GM21381 (cell line): Measurements from ENCODE around the gene EIF2S1.
A peak's percentile ranks its signal among the peaks of the same experiment; 100 is the strongest.
"Not testable (repeated sequence)": the region's sequence is repeated elsewhere in the genome, so short reads cannot be mapped to it uniquely, and the experiment has no call there.

ENCODE experiments used
- ATAC-seq: cut with Tn5 transposase; IDR thresholded peaks from one replicate; pipeline ENCODE4 v1.9.1; 2021; ENCODE audit warnings: mild to moderate bottlenecking, moderate library complexity; ENCODE audit not compliant: unreplicated experiment

The EIF2S1 gene

DNA sequence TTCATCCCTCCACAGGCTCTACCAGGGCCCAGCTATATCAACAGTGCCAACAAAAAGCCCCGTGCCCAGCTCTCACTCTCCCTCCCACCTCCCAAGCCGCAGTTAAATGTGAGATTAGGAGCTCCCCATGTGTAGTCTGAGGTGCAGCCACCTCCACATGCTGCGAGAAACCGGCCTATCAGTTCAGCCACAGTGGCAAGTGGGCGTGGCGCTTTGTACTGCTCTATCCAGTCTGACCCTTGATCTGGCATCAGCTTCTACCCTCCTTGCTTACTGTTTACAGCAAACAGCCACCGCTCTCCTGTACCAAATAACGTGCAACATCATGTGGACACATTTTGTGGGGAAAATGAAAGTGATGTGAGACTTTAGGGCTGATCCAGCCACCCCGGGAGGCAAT, 50.2 kb downstream of the EIF2S1 start:
- no peak for ATAC-seq

DNA sequence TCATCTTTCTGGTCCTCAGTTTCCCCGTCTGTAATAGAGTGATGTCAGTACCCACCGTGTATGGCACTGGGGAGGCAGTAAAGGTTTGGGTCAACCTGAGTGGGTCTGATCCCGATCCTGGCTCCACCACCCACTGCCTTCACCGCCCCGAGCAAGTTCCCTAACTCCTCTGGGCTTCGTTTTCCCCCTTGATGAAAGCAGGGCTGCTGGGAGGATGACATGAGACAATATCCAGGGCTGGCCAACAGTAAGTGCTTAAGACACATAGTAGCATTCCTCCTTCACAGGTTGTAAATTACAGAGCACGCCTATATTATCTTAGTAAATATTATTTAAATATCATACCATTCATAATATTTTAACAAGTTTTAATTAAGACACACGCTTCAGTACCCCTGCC, 51.2 kb downstream of the EIF2S1 start:
- no peak for ATAC-seq

- no peak for ATAC-seq
These were observed 51.8 kb downstream of the EIF2S1 start, which contains the start of gene PLEK2 for GRCh38 chr14:67411820-67412421. Gene PLEK2 (minus strand): TSS chr14:67412165. CDS start chr14:67412059, 106 bp downstream.

DNA sequence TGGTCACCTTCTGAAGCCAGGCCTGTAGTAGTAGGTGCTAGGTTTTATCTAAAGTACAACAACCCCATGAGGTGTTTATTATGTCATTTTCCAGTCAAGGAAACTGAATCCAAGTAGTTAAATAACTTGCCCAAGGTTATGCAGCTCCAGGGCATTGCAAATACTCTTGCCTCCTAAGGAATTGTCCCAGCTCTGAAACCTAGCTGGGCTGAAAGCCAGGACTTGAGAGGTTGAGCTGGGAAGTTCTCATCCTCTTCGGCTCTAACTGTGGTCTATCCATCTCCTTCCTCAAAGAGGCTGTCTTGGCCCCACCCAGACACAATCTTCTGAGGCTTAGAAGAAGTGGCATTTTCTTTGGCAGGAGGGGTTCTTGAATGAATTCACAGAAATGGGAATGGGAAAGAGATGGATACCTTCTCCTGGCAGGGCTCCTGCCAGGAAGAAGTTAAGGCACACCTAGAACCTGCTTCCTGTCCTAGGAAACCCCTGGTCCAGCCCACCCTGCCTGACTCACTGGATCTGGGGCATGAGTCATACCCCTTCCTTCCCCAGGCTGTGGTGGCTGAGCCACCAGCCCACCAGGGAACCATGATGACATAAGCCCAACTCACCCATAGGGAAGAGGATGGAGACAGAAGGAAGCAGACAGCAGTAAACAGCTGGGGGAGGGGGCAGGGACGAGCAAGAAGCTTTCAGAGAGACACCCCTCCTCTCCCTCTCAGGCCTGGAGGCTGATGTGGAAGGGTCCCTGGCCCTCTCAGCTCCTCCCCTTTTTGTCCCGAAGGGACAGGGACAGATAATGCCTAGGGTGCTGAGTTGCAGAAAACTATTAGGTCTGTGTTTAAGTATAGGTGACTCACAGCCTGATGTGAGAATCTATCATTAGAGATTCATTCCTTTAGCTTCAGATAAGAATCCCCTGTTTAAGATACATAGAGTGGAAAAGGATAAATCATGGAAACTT, 54.0 kb downstream of the EIF2S1 start:
- no peak for ATAC-seq

GRCh38 chr14:67415610-67416009, 55.5 kb downstream of the EIF2S1 start:
- ATAC-seq: not testable (repeated sequence)

GRCh38 chr14:67416085-67416484, 56.0 kb downstream of the EIF2S1 start:
- no peak for ATAC-seq

GRCh38 chr14:67416810-67417209, 56.7 kb downstream of the EIF2S1 start:
- no peak for ATAC-seq

DNA sequence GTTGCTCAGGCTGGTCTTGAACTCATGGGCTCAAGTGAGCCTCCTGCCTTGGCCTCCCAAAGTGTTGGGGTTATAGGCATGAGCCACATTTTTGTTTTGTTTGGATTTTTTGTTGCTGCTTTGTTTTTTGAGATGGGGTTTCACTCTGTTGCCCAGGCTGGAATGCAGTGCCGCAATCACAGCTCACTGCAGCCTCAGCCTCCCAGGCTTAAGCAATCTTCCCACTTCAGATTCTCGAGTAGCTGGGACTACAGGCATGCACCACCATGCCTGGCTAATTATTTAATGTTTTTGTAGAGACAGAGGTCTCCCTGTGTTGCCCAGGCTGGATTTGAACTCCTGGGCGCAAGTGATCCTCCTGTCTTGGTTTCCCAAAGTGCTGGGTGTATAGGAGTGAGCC, 57.5 kb downstream of the EIF2S1 start:
- ATAC-seq: no peak

DNA sequence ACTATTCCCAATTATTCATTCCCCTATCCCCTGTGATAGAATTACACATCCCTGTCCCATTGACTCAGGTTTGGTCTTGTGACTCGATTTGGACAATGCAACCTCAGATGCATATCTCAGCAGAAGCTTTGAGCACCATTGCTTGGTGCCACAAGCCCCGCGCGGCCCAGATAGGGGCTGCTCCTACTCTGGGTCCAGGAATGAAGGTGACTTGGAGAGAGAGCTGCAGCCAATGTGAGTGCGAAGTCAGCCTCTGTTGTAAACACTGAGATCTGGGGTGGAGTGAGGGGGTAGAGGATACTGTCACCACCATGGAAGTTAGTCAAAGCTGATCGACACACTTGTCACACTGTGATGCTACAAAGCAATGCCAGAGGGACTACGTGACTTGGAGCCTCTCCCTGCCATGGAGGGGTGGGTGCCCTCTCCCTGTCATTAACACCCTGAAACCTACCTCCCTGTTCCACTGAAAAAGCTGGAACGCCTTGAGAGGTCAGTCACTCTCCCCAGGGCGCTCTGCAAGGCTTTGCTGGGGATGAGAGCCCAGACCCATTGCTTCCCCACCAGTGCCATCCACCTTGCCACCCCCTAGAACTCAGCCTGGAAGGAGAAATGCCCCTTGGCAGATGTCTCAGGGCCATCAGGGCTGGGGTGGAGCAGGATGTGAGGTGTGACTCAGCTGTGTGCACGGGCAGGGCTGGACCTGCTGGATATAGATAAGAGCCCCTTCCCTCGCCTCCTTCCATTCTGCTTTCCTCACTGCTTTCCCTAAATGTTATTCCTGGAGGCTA, 58.5 kb downstream of the EIF2S1 start:
- no peak for ATAC-seq

DNA sequence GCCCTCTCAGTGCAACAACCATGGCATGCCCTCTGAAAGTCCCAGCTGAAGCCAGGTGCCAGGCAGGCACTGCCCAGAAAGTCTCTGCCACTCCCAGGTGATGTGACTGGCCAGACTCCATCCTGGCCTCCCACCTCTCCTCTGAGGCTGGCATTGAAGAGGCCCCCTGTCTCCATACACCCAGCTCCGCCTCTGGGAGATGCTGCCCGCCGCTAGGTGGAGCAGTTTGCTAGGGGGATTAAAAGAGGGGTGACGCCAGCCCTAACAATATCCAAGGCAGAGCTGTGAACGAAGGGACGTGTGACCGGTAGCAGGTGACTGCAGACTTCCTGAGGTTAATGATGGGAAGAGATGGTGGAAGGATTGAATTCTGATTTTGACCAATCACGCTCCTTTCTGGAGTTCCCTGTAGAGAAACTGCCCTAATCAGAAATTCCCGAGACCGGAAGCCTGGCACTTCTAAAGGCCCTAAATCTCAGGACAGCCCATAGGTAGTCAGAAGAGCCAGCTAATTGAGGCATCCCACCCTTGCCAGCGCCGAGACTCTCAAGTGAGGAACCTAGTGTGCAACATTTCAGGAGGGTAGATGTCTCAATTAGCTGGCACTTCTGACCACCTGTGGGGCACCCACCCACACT, 60.1 kb downstream of the EIF2S1 start:
- no peak for ATAC-seq

DNA sequence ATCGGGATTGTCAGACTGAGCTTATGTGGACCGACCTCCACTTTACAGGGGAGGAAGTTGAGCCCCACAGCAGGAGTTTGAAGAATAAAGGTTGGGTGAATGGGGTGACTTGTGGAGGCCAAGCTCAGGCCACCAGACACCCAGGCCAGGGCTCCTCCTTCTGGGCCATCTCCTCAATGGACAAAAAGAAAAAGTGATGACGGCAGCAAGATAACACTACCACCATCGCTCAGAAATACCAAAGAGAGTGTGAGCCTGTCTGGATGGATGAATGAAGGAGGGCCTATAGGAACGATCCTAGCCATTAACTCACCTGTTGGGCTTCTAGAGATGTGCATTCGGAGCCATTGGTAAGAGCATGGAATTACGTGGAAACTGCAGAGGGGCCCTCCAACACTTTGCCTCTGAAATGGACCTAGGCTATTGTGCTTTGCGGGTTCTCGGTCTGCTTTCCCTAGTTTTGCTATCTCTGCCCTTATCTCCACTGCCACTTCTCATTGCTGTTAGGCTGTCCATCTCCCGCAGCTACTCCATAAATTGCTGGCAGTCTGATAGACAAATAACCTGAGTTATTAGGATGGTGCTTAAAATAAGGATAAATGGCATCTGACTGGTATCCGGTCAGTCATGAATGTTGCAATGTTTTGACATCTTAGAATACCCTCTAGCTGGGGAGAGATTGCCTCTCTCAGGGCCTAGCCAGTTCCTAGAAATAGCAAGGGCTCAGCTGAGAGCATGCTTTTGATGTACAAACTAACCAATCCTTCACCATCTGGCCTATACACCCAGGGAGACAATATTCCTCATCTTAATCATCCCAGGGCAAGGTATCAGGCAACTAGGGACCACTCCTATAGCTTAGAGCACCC, 61.5 kb downstream of the EIF2S1 start:
- no peak for ATAC-seq

- no peak for ATAC-seq
These were observed 63.3 kb downstream of the EIF2S1 start for GRCh38 chr14:67423424-67423823.

GRCh38 chr14:67424539-67424938, 64.4 kb downstream of the EIF2S1 start:
- ATAC-seq: no peak

DNA sequence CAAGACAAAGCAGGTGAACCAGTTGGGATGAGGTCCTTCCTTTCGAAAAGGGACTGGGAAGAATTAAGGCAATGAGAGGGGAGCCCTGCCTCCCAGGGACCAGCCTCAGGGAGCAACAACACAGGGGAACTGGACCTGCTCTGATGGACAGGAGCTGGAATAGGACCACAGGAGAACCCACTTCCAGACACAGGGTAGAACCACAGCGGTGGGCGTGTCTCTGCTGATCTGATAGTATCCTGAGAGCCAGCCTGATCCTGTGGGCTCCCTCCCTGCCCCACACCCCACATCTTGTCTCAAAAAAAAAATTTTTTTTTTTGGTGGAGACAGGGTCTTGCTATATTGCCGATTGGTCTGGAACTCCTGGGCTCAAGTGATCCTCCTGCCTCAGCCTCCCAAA, 65.5 kb downstream of the EIF2S1 start:
- ATAC-seq: no peak

- no peak for ATAC-seq
These were observed 66.0 kb downstream of the EIF2S1 start for GRCh38 chr14:67426161-67426560.

- peak; percentile 65 for ATAC-seq
These were observed 67.0 kb downstream of the EIF2S1 start for GRCh38 chr14:67426983-67427606.

- ATAC-seq: no peak
These were observed 68.4 kb downstream of the EIF2S1 start for GRCh38 chr14:67428501-67429031.

GRCh38 chr14:67429510-67430205, 69.5 kb downstream of the EIF2S1 start:
- ATAC-seq: no peak
